Mesendoderm (in vitro differentiated cells): ENCODE data around the gene SLC5A5. TPM values are rescaled to one million over a fixed set of nuclear protein-coding genes. Genes with fewer than 3 reads are reported as not detected.
A peak's percentile ranks its signal among the peaks of the same experiment; 100 is the strongest.

Experiments used
- DNase-seq: peaks from one replicate; pipeline ENCODE4 v3.0.0; 2013
- H2AK5ac ChIP-seq: 2 replicates; pipeline ENCODE4 v1.6.1; 2013; ENCODE audit warnings: low read length, inconsistent platforms
- H2BK120ac ChIP-seq: 2 replicates; pipeline ENCODE4 v1.6.1; 2013; ENCODE audit warnings: low read depth, mild to moderate bottlenecking, low read length, moderate library complexity, mixed read lengths
- H2BK15ac ChIP-seq: replicated peaks from 2 replicates; pipeline ENCODE4 v1.6.1; 2013; ENCODE audit warnings: low read depth, mild to moderate bottlenecking, moderate library complexity
- H2BK5ac ChIP-seq: 2 replicates; pipeline ENCODE4 v1.6.1; 2013; ENCODE audit warnings: low read length, inconsistent platforms
- H3K18ac ChIP-seq: 2 replicates; pipeline ENCODE4 v1.6.1; 2013; ENCODE audit warnings: mild to moderate bottlenecking, low read length, mixed read lengths
- H3K23ac ChIP-seq: one replicate; pipeline ENCODE4 v1.6.1; 2013; ENCODE audit warnings: low read length
- H3K27ac ChIP-seq: 2 replicates; pipeline ENCODE4 v1.5.1; 2013; ENCODE audit warnings: low read depth, mild to moderate bottlenecking, inconsistent platforms, low read length, moderate library complexity
- H3K27me3 ChIP-seq: 2 replicates; pipeline ENCODE4 v1.6.1; 2013; ENCODE audit warnings: low read length, control low read depth, mild to moderate bottlenecking, inconsistent platforms; ENCODE audit not compliant: insufficient read depth, poor library complexity
- H3K36me3 ChIP-seq: 2 replicates; pipeline ENCODE4 v1.6.1; 2013; ENCODE audit warnings: low read length, inconsistent platforms; ENCODE audit not compliant: control insufficient read depth, insufficient read depth
- H3K4ac ChIP-seq: one replicate; pipeline ENCODE4 v1.6.1; 2013; ENCODE audit warnings: low read depth, mild to moderate bottlenecking, low read length, moderate library complexity
- H3K4me1 ChIP-seq: 2 replicates; pipeline ENCODE4 v1.6.1; 2013; ENCODE audit warnings: low read depth, low read length, inconsistent platforms; ENCODE audit not compliant: control insufficient read depth
- H3K4me2 ChIP-seq: 2 replicates; pipeline ENCODE4 v1.6.1; 2013; ENCODE audit warnings: low read length
- H3K4me3 ChIP-seq: 2 replicates; pipeline ENCODE4 v1.5.1; 2013; ENCODE audit warnings: mild to moderate bottlenecking, low read length
- H3K56ac ChIP-seq: one replicate; pipeline ENCODE4 v1.6.1; 2013; ENCODE audit warnings: low read length
- H3K79me1 ChIP-seq: 2 replicates; pipeline ENCODE4 v1.6.1; 2013; ENCODE audit warnings: low read length, inconsistent platforms
- H3K79me2 ChIP-seq: 2 replicates; pipeline ENCODE4 v1.6.1; 2013; ENCODE audit warnings: mild to moderate bottlenecking, low read length; ENCODE audit not compliant: control insufficient read depth, insufficient read depth
- H3K9ac ChIP-seq: 2 replicates; pipeline ENCODE4 v1.6.1; 2013; ENCODE audit warnings: low read length, inconsistent platforms
- H4K5ac ChIP-seq: one replicate; pipeline ENCODE4 v1.6.1; 2013; ENCODE audit warnings: low read length
- H4K8ac ChIP-seq: one replicate; pipeline ENCODE4 v1.6.1; 2013; ENCODE audit warnings: low read depth, mild to moderate bottlenecking, control low read depth, low read length, moderate library complexity
- WGBS: extraction: QIAGEN DNeasy Blood & Tissue Kit; methylation state at CpG from one replicate; pipeline ENCODE4 v1.1.7; 2013; ENCODE audit warnings: low lambda C conversion rate, missing lambda C conversion rate; ENCODE audit not compliant: insufficient coverage; ENCODE audit errors: extremely low coverage; 5-methylcytosine and 5-hydroxymethylcytosine counted together
- polyA plus RNA-seq, 2 experiments: library from polyadenylated mRNA; stranded (reverse); fragments of 200-250 nt; gene quantifications; one replicate each; pipeline ENCODE4 v1.2.3, GENCODE V29; 2013

SLC5A5 gene
- 0.08 TPM for polyA plus RNA-seq (2013, experiment 1 of 2)
- 0.13 TPM for polyA plus RNA-seq (2013, experiment 2 of 2)

- H3K36me3 ChIP-seq: no peaks in the 10 kb centered on the region
- DNase-seq: no peak
- H2AK5ac ChIP-seq: no peak within 1 kb of the TSS
- H2BK15ac ChIP-seq: no peak within 1 kb of the TSS
- no peaks in the 10 kb centered on the region for H3K27me3 ChIP-seq
- no peak within 1 kb of the TSS for H3K4ac ChIP-seq
- WGBS: no CpG with 5 or more reads among the region's 26 CpGs
- H2BK120ac ChIP-seq: no peak within 1 kb of the TSS
- no peak within 1 kb of the TSS for H3K56ac ChIP-seq
- no peak within 1 kb of the TSS for H3K4me3 ChIP-seq
- H3K27ac ChIP-seq: no peak within 1 kb of the TSS
- no peak within 1 kb of the TSS for H3K4me2 ChIP-seq
- H2BK5ac ChIP-seq: no peak within 1 kb of the TSS
- no peaks in the 10 kb centered on the region for H3K79me2 ChIP-seq
- H3K9ac ChIP-seq: no peak within 1 kb of the TSS
- H4K8ac ChIP-seq: no peak within 1 kb of the TSS
- no peaks in the 10 kb centered on the region for H3K4me1 ChIP-seq
- H3K23ac ChIP-seq: no peak within 1 kb of the TSS
- no peaks in the 10 kb centered on the region for H3K79me1 ChIP-seq
- no peak within 1 kb of the TSS for H3K18ac ChIP-seq
- H4K5ac ChIP-seq: no peak within 1 kb of the TSS
Measured at GRCh38 chr19:17871878-17872250, at the start of gene SLC5A5. SLC5A5 (plus strand) TSS chr19:17871945; CDS start chr19:17872320, 375 bp downstream.

- Histone ChIP-seq H2BK120ac (no peak overlapping the region), H3K79me2 (no peaks in the 10 kb centered on the region), H4K5ac (no peak overlapping the region), H3K36me3 (no peaks in the 10 kb centered on the region), H3K4me1 (no peaks in the 10 kb centered on the region), H2BK15ac (no peak overlapping the region), H3K4me2 (no peak overlapping the region), H3K23ac (no peak overlapping the region), H3K4me3 (no peak overlapping the region), H3K4ac (no peak overlapping the region), H3K56ac (no peak overlapping the region), H2AK5ac (no peak overlapping the region), H3K18ac (no peak overlapping the region), H3K9ac (no peak overlapping the region), H3K27ac (no peak overlapping the region), H3K79me1 (no peaks in the 10 kb centered on the region), H4K8ac (no peak overlapping the region), H3K27me3 (no peaks in the 10 kb centered on the region), H2BK5ac (no peak overlapping the region)
- WGBS: no CpG with 5 or more reads among the region's 8 CpGs
- DNase-seq: no peak
Measured at GRCh38 chr19:17824339-17824738, 47.4 kb upstream of the SLC5A5 start.

- Histone ChIP-seq H2BK120ac (no peak overlapping the region), H3K18ac (no peak overlapping the region), H2AK5ac (no peak overlapping the region), H3K56ac (no peak overlapping the region), H3K4me1 (no peaks in the 10 kb centered on the region), H3K23ac (no peak overlapping the region), H2BK5ac (no peak overlapping the region), H4K5ac (no peak overlapping the region), H2BK15ac (no peak overlapping the region), H3K4ac (no peak overlapping the region), H3K27me3 (no peaks in the 10 kb centered on the region), H3K79me1 (no peaks in the 10 kb centered on the region), H3K27ac (no peak overlapping the region), H3K4me2 (no peak overlapping the region), H3K36me3 (no peaks in the 10 kb centered on the region), H3K4me3 (no peak overlapping the region), H3K9ac (no peak overlapping the region), H4K8ac (no peak overlapping the region), H3K79me2 (no peaks in the 10 kb centered on the region)
- no peak for DNase-seq
- no CpG with 5 or more reads among the region's 13 CpGs for WGBS
Measured at GRCh38 chr19:17826508-17827056, 45.2 kb upstream of the SLC5A5 start.

GRCh38 chr19:17829855-17830566, 41.7 kb upstream of the SLC5A5 start:
- Histone ChIP-seq H3K27ac (no peak overlapping the region), H3K79me2 (no peaks in the 10 kb centered on the region)
- WGBS: no CpG with 5 or more reads among the region's 29 CpGs

GRCh38 chr19:17830567-17831418, 41.0 kb upstream of the SLC5A5 start:
- Histone ChIP-seq H3K79me2 (no peaks in the 10 kb centered on the region), H4K5ac (no peak overlapping the region), H4K8ac (no peak overlapping the region), H3K79me1 (no peaks in the 10 kb centered on the region), H3K4me3 (peak overlapping the region; percentile 6), H3K36me3 (no peaks in the 10 kb centered on the region), H3K4me2 (peak overlapping the region; percentile 41), H3K56ac (peak overlapping the region; percentile 75), H2BK15ac (no peak overlapping the region), H3K23ac (no peak overlapping the region), H3K27me3 (no peaks in the 10 kb centered on the region), H3K4me1 (no peaks in the 10 kb centered on the region), H2AK5ac (no peak overlapping the region), H3K18ac (no peak overlapping the region), H3K4ac (no peak overlapping the region), H3K27ac (no peak overlapping the region), H2BK120ac (no peak overlapping the region), H2BK5ac (no peak overlapping the region), H3K9ac (peak overlapping the region; percentile 39)
- WGBS: no CpG with 5 or more reads among the region's 50 CpGs
- peak; percentile 94 for DNase-seq

More at GRCh38 chr19:17829855-17830566, 41.7 kb upstream of the SLC5A5 start:
- peak overlapping the region; percentile 1 for H3K4ac ChIP-seq
- peak; percentile 95 for DNase-seq
- peak overlapping the region; percentile 6 for H3K4me3 ChIP-seq
- H3K56ac ChIP-seq: peak overlapping the region; percentile 72
- no peaks in the 10 kb centered on the region for H3K4me1 ChIP-seq
- H3K27me3 ChIP-seq: no peaks in the 10 kb centered on the region
- peak overlapping the region; percentile 54 for H3K9ac ChIP-seq
- no peaks in the 10 kb centered on the region for H3K36me3 ChIP-seq
- H2BK120ac ChIP-seq: no peak overlapping the region
- no peak overlapping the region for H2BK5ac ChIP-seq
- H2BK15ac ChIP-seq: no peak overlapping the region
- no peaks in the 10 kb centered on the region for H3K79me1 ChIP-seq
- no peak overlapping the region for H2AK5ac ChIP-seq
- no peak overlapping the region for H3K18ac ChIP-seq
- H4K8ac ChIP-seq: no peak overlapping the region
- H3K4me2 ChIP-seq: peak overlapping the region; percentile 41
- H3K23ac ChIP-seq: no peak overlapping the region
- H4K5ac ChIP-seq: no peak overlapping the region
